Measurements from ENCODE around the gene ABCC8. TPM values are rescaled to one million over a fixed set of nuclear protein-coding genes. Genes with fewer than 3 reads are reported as not detected.

The ABCC8 gene
- total and polyA plus RNA-seq, 2 donors from 2014 or later: 1.3 to 3.2 TPM

DNA sequence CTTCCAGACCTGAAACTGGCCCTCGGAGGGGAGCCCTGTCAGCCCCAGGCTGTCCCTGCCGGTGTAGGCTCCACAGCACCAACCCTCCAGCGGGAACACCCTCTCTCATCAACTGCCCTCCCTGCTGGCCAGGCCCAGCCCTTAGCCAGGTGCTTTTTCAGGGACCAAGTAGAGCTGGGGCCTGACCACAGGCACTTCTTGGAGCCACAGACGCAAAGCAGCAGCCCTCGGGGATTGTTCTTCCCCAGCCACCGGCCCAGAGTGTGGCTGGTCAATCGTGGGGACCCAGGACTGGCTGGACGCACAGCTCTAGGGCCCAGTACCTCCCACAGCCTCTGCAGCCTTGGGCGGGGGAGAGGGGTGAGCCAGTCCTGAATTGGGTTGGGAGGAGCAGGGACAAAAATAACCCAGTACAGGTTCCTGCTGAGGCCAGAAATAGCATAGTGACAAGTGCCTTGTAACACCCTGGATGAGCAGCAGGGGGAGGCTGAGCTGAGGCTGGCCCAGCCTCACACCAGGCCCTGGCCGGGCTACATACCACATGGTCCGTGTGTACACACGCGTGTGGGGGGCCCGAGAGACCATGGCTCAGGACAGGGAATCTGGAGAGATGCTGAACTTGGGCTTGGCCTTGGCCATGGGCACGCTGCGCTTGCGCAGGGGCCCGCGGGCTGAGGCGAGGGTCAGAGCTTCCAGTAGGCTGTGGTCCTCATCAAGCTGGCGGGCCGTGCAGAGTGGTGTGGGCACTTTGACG is 90.1 kb downstream of the ABCC8 start:
- peak overlapping the region; percentile 38 for H3K27ac ChIP-seq (ENCODE audit: low read depth in 2 of 2, low read length in 2 of 2)
- DNase-seq (peak; percentile 53 to 78 (median 56)), FAIRE-seq (no peak)
- H3K4me3 ChIP-seq (ENCODE audit: low read length in 3 of 3): no peak overlapping the region
- H3K36me3 ChIP-seq (ENCODE audit: control insufficient read depth in 2 of 3, insufficient read depth in 3 of 3, low read length in 3 of 3): no peaks in the 10 kb centered on the region
- no peaks in the 10 kb centered on the region for H3K9me3 ChIP-seq (ENCODE audit: control insufficient read depth in 2 of 3, insufficient read depth in 1 of 3, low read length in 3 of 3)
- intact Hi-C loops (cut with DNase I): no loop called here
- no peaks in the 10 kb centered on the region for H3K27me3 ChIP-seq (ENCODE audit: control insufficient read depth, insufficient read depth, low read length)
- H3K4me1 ChIP-seq (ENCODE audit: control insufficient read depth in 2 of 3, insufficient read depth in 2 of 3, low read depth in 1 of 3, low read length in 3 of 3): peaks cover 0 to 6% (median 0%) of the 10 kb centered on the region in 3 donors
- no peak overlapping the region for H3K9ac ChIP-seq (ENCODE audit: low read length in 3 of 3)
- TF ChIP-seq, protein P1, sequence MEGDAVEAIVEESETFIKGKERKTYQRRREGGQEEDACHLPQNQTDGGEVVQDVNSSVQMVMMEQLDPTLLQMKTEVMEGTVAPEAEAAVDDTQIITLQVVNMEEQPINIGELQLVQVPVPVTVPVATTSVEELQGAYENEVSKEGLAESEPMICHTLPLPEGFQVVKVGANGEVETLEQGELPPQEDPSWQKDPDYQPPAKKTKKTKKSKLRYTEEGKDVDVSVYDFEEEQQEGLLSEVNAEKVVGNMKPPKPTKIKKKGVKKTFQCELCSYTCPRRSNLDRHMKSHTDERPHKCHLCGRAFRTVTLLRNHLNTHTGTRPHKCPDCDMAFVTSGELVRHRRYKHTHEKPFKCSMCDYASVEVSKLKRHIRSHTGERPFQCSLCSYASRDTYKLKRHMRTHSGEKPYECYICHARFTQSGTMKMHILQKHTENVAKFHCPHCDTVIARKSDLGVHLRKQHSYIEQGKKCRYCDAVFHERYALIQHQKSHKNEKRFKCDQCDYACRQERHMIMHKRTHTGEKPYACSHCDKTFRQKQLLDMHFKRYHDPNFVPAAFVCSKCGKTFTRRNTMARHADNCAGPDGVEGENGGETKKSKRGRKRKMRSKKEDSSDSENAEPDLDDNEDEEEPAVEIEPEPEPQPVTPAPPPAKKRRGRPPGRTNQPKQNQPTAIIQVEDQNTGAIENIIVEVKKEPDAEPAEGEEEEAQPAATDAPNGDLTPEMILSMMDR (IDR thresholded peaks at IDR 0.05; ENCODE audit: borderline replicate concordance, extremely low read depth, insufficient read depth): peak; percentile 69

DNA sequence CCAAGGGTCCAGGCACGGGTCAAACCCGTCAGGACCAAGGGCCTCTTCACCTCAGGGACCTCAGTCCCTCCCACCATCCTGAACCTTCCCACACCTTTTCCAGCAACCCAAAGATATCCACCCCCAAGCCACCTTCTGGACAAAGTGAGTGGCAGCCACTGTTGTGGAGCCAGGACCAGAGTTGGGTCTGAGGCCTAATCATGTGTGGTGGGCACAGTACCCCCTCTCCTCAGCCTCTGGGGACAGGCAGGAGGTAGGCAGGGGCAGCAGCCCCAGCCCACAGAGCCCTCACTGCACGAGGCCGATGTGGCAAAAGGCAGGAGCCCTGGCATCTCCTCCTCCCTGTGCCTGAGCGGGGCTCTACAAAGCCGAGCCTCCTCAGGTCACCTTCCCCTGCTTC is 90.7 kb downstream of the ABCC8 start:
- H3K4me3 ChIP-seq (ENCODE audit: low read length in 3 of 3): no peak overlapping the region
- no peak overlapping the region for H3K9ac ChIP-seq (ENCODE audit: low read length in 3 of 3)
- no peaks in the 10 kb centered on the region for H3K9me3 ChIP-seq (ENCODE audit: control insufficient read depth in 2 of 3, insufficient read depth in 1 of 3, low read length in 3 of 3)
- no peaks in the 10 kb centered on the region for H3K27me3 ChIP-seq (ENCODE audit: control insufficient read depth, insufficient read depth, low read length)
- H3K27ac ChIP-seq (ENCODE audit: low read depth in 2 of 2, low read length in 2 of 2): peak overlapping the region; percentile 38
- no peaks in the 10 kb centered on the region for H3K36me3 ChIP-seq (ENCODE audit: control insufficient read depth in 2 of 3, insufficient read depth in 3 of 3, low read length in 3 of 3)
- peaks cover 0 to 6% (median 0%) of the 10 kb centered on the region in 3 donors for H3K4me1 ChIP-seq (ENCODE audit: control insufficient read depth in 2 of 3, insufficient read depth in 2 of 3, low read depth in 1 of 3, low read length in 3 of 3)
- intact Hi-C loops (cut with DNase I): no loop called here
- DNase-seq (no peak), FAIRE-seq (no peak)
- TF ChIP-seq, protein P1 (IDR thresholded peaks at IDR 0.05; ENCODE audit: borderline replicate concordance, extremely low read depth, insufficient read depth): no peak

DNA sequence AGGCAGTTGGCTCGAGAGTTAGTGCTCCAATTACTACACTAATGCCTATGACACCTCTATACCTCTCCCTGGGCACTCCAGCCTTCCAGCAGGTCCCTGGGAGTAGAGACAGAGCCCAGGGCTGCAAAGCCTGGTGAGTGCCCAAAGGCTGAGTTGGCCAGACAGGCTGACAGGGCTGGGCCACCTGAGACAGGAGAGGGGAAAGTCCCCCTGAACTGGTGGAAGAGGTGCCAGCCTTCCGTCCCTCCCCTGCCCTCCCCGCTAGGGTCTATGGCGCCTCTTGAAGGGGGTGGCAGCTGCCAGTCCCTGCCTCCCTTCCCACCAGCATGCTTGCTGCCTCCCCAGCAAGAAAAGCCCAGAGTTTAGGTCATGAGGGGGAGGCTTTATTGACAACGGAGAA is 91.2 kb downstream of the ABCC8 start:
- Histone ChIP-seq H3K4me1 (ENCODE audit: control insufficient read depth in 2 of 3, insufficient read depth in 2 of 3, low read depth in 1 of 3, low read length in 3 of 3) (peaks cover 0 to 6% (median 0%) of the 10 kb centered on the region in 3 donors), H3K9me3 (ENCODE audit: control insufficient read depth in 2 of 3, insufficient read depth in 1 of 3, low read length in 3 of 3) (no peaks in the 10 kb centered on the region), H3K27ac (ENCODE audit: low read depth in 2 of 2, low read length in 2 of 2) (no peak overlapping the region), H3K4me3 (ENCODE audit: low read length in 3 of 3) (no peak overlapping the region), H3K36me3 (ENCODE audit: control insufficient read depth in 2 of 3, insufficient read depth in 3 of 3, low read length in 3 of 3) (no peaks in the 10 kb centered on the region), H3K9ac (ENCODE audit: low read length in 3 of 3) (no peak overlapping the region), H3K27me3 (ENCODE audit: control insufficient read depth, insufficient read depth, low read length) (no peaks in the 10 kb centered on the region)
- no peak for DNase-seq
- FAIRE-seq: no peak
- intact Hi-C loops (cut with DNase I): no loop called here
- TF ChIP-seq, protein P1 (IDR thresholded peaks at IDR 0.05; ENCODE audit: borderline replicate concordance, extremely low read depth, insufficient read depth): no peak

All from kidney (tissue), 14 donors.